ENCODE measurements around the gene SMIM1. TPM values are rescaled to one million over a fixed set of nuclear protein-coding genes. Genes with fewer than 3 reads are reported as not detected.
"Not testable (repeated sequence)": the region's sequence is repeated elsewhere in the genome, so short reads cannot be mapped to it uniquely, and the experiment has no call there.

SMIM1 gene
- total RNA-seq, 2 experiments from 2014 or later, result 1.5 to 2.2 TPM

DNA sequence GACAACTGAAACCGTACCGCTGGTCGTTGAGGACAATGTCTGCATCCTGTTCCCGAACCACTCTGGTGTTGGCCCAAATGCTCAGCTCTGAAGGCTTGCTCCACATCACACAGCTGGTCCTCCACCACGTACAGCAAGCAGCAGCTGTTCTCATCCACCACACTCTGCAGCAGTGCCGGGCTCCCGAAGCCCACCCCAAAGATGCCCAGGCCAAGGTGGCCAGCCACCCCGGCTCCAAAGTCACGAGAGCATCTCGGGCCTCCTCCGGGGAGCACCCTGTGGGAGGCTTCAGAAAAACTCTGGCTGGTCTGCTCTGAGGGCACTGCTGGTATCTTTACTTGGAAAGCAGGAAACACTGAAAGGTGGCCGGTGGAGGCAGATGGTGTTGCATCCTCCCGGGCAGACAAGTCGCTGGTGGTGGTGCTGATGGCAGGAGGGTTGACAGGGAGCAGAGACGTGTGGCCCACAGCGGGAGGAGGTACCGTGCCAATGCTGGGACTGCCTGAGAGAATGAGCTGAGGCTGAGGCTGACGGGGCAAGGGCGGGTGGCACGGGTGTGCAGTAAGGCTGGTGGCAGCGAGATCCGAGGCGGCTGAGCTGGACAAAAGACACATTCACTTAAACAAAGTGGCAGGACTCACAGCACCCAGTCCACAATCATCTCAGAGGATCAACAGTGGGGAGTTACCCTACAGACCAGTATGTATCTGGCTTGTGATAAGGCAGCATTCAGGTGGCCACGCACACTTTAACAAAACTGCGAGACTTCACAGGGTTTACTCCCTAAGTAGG is 26.8 kb upstream of the SMIM1 start:
- TF ChIP-seq, protein P1, sequence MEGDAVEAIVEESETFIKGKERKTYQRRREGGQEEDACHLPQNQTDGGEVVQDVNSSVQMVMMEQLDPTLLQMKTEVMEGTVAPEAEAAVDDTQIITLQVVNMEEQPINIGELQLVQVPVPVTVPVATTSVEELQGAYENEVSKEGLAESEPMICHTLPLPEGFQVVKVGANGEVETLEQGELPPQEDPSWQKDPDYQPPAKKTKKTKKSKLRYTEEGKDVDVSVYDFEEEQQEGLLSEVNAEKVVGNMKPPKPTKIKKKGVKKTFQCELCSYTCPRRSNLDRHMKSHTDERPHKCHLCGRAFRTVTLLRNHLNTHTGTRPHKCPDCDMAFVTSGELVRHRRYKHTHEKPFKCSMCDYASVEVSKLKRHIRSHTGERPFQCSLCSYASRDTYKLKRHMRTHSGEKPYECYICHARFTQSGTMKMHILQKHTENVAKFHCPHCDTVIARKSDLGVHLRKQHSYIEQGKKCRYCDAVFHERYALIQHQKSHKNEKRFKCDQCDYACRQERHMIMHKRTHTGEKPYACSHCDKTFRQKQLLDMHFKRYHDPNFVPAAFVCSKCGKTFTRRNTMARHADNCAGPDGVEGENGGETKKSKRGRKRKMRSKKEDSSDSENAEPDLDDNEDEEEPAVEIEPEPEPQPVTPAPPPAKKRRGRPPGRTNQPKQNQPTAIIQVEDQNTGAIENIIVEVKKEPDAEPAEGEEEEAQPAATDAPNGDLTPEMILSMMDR (IDR thresholded peaks at IDR 0.05), result no peak
- CTCF ChIA-PET, result interaction anchor here (1.3 kb wide), 1 partner anchor 21 kb away, joined by 3 read pairs; no protein-coding TSS in a partner anchor
- Mint-ChIP-seq H3K36me3 (ENCODE audit: low read depth) (no peaks in the 10 kb centered on the region), H3K4me1 (ENCODE audit: low read depth) (peaks cover 25% of the 10 kb centered on the region), H3K4me3 (peak overlapping the region; percentile 76), H3K27me3 (no peaks in the 10 kb centered on the region), H3K27ac (peak overlapping the region; percentile 17), H3K9me3 (no peaks in the 10 kb centered on the region)
- intact Hi-C loops (cut with micrococcal nuclease), result no loop called here
- POLR2A ChIA-PET, result no interaction called here
- ATAC-seq, result no peak
- peak; percentile 15 for DNase-seq

DNA sequence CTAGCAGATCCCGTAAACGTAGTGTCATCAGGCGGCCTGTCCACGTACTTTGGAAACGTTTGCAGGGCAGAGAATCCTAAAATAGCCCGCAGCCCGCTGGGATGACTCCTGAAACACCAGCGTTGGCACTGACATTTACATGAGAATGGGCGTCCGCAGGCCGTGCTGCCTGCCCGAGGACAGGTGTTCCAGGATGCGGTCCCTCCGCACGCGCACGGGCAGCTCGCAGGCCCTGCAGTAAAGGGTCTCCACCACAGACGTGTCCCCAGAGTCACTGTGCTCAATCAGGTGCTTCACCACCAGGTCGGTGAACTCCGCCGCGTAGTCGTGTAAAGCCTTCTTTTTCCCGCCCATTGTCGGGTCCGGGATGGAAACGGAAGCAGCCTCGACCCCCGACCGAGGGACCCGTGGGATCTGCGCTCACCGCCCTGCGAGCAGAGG is 26.1 kb upstream of the SMIM1 start:
- CTCF ChIA-PET, result interaction anchor here (1.3 kb wide), 1 partner anchor 22 kb away, joined by 3 read pairs; no protein-coding TSS in a partner anchor
- no peaks in the 10 kb centered on the region for H3K9me3 Mint-ChIP-seq
- H3K4me1 Mint-ChIP-seq (ENCODE audit: low read depth), result peaks cover 25% of the 10 kb centered on the region
- intact Hi-C loops (cut with micrococcal nuclease), result no loop called here
- peak overlapping the region; percentile 64 for H3K27ac Mint-ChIP-seq
- no peak for ATAC-seq
- H3K4me3 Mint-ChIP-seq, result peak overlapping the region; percentile 76
- POLR2A ChIA-PET, result no interaction called here
- TF ChIP-seq, protein P1 (IDR thresholded peaks at IDR 0.05), result no peak
- no peaks in the 10 kb centered on the region for H3K27me3 Mint-ChIP-seq
- no peak for DNase-seq
- no peaks in the 10 kb centered on the region for H3K36me3 Mint-ChIP-seq (ENCODE audit: low read depth)

DNA sequence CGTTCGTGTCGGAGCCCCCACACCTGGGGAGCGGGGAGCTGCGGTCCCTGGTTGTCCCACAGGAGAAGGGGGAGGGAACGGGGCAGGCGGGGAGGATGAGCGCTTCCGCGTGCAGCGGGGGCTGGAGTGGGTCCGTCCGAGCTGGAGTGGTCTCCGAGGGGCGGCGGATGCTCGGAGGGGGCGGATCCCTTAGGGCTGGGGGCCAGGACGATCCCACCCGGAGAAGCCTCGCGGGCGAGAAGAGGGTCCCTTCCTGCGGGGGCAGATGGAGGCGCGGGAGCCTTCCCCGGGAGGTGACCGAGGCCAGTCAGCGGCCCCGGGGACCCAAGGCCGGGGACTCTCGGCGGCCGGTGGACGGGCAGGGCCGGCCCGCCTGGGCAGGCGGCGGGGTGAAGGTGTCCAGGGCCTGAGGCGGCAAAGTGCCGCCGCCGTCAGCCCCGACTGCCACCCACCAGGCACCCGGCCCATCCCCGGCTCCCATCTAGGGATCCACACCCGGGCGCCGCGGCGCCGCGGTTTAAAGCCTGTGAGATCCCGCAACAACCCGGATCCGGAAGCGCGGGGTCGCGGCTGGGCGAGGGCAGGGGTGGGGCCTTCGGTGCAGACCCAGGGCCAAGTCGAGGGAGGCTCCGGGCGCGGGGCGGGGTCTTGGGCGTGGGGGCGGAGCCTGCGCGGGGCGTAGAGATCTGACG is 25.6 kb upstream of the SMIM1 start:
- intact Hi-C loops (cut with micrococcal nuclease), result no loop called here
- CTCF ChIA-PET, result interaction anchor here (1.3 kb wide), 1 partner anchor 23 kb away, joined by 3 read pairs; no protein-coding TSS in a partner anchor
- POLR2A ChIA-PET, result no interaction called here
- Mint-ChIP-seq H3K27me3 (no peaks in the 10 kb centered on the region), H3K9me3 (no peaks in the 10 kb centered on the region), H3K4me1 (ENCODE audit: low read depth) (peaks cover 25% of the 10 kb centered on the region), H3K36me3 (ENCODE audit: low read depth) (no peaks in the 10 kb centered on the region), H3K4me3 (peak overlapping the region; percentile 76), H3K27ac (peak overlapping the region; percentile 64)
- peak; percentile 99 for ATAC-seq
- TF ChIP-seq, protein P1 (IDR thresholded peaks at IDR 0.05), result no peak
- DNase-seq, result peak; percentile 88

DNA sequence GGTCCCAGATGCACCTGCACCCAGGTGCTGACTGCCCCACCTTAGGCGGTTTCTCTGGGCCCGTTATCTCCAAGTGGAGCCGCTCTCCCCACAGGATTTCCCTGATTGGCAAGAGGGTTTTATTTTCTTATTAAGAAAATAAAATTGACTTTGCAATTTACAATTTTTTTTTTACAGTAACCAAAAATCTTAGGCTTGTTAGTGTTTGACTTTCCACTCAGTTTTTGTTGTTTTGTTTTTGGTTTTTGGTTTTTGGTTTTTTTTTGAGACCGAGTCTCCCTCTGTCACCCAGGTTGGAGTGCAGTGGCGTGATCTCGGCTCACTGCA is 25.1 kb upstream of the SMIM1 start:
- no peak for ATAC-seq
- TF ChIP-seq, protein P1 (IDR thresholded peaks at IDR 0.05), result no peak
- Mint-ChIP-seq H3K4me1 (ENCODE audit: low read depth) (peaks cover 25% of the 10 kb centered on the region), H3K27me3 (peaks cover 2% of the 10 kb centered on the region), H3K9me3 (no peaks in the 10 kb centered on the region), H3K36me3 (ENCODE audit: low read depth) (no peaks in the 10 kb centered on the region), H3K27ac (no peak overlapping the region), H3K4me3 (peak overlapping the region; percentile 76)
- intact Hi-C loops (cut with micrococcal nuclease), result no loop called here
- ChIA-PET CTCF (no interaction called here), POLR2A (no interaction called here)
- DNase-seq, result no peak

DNA sequence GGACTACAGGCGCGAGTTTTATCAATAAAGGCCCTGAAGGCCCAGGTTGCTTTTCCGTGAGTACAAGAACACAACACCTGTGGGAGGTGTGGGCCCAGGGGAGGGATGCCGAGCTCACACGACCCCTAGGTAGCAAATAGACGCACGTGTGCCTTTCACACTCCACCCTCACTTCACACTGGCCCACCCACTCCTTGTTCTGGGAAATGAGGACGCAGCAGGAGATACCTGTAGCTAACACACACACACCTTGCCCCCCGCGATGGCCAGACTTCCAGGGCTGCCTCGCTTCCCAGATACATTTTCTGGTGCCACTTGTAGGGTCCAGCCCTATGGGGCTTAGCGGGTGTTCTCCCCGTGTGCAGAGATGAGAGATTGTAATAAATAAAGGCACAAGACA is 24.6 kb upstream of the SMIM1 start:
- no peaks in the 10 kb centered on the region for H3K36me3 Mint-ChIP-seq (ENCODE audit: low read depth)
- intact Hi-C loops (cut with micrococcal nuclease), result no loop called here
- peaks cover 25% of the 10 kb centered on the region for H3K4me1 Mint-ChIP-seq (ENCODE audit: low read depth)
- DNase-seq, result no peak
- POLR2A ChIA-PET, result no interaction called here
- no peaks in the 10 kb centered on the region for H3K9me3 Mint-ChIP-seq
- peak overlapping the region; percentile 76 for H3K4me3 Mint-ChIP-seq
- CTCF ChIA-PET, result interaction anchor here (1.5 kb wide), 1 partner anchor 23 kb away, joined by 3 read pairs; no protein-coding TSS in a partner anchor
- H3K27me3 Mint-ChIP-seq, result peaks cover 2% of the 10 kb centered on the region
- ATAC-seq, result no peak
- H3K27ac Mint-ChIP-seq, result peak overlapping the region; percentile 20
- TF ChIP-seq, protein P1 (IDR thresholded peaks at IDR 0.05), result no peak

DNA sequence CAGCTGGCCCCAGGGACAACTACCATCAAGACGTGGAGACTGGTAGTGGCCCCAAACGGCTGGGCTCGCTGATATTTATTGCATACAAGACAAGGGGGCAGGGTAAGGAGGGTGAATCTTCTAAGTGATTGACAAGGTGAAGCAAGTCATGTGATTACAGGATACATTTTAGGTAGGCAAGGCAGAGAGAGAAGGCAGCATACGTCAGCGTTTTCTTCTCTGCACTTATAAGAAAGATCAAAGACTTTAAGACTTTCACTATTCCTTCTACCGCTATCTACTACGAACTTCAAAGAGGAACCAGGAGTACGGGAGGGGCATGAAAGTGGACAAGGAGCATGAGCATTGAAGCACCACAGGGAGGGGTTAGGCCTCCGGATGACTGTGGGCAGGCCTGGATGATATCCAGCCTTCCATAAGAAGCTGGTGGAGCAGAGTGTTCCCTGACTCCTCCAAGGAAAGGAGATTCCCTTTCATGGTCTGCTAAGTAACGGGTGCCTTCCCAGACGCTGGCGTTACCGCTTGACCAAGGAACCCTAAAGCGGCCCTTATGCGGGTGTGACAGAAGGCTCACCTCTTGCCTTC is 24.1 kb upstream of the SMIM1 start:
- Mint-ChIP-seq H3K4me1 (ENCODE audit: low read depth) (peaks cover 22% of the 10 kb centered on the region), H3K4me3 (peak overlapping the region; percentile 76)
- H3K27me3 Mint-ChIP-seq; H3K27ac Mint-ChIP-seq; POLR2A ChIA-PET; H3K9me3 Mint-ChIP-seq; H3K36me3 Mint-ChIP-seq (ENCODE audit: low read depth); intact Hi-C loops (cut with micrococcal nuclease); ATAC-seq; DNase-seq: not testable (repeated sequence)
- CTCF ChIA-PET, result interaction anchor here (1.5 kb wide), 1 partner anchor 24 kb away, joined by 3 read pairs; no protein-coding TSS in a partner anchor

Data from activated CD8-positive, alpha-beta T cell treated with anti-CD3 and anti-CD28 coated beads for 36 hours (primary cell).